ENCODE results near the gene SRCAP. TPM values are rescaled to one million over a fixed set of nuclear protein-coding genes. Genes with fewer than 3 reads are reported as not detected.
A peak's percentile ranks its signal among the peaks of the same experiment; 100 is the strongest.

Gene SRCAP
- total and polyA plus RNA-seq, 2 of the 8 experiments (the other 6 are each of a cell fraction or from before 2014, with no cell fraction given) = 5.5 to 54.3 TPM

GRCh38 chr16:30786936-30787612 lies 88.1 kb downstream of the SRCAP start, which contains the start of gene ZNF629 (continued):
- TF ChIP-seq CHD7 (IDR thresholded peaks at IDR 0.05; ENCODE audit: insufficient replicate concordance, low read length) (no peak), CEBPB (IDR thresholded peaks at IDR 0.05; ENCODE audit: low read depth, low read length) (no peak), EGR1 (IDR thresholded peaks at IDR 0.05; ENCODE audit: borderline replicate concordance, low read depth, low read length) (peak; percentile 71), KDM1A (IDR thresholded peaks at IDR 0.05; ENCODE audit: borderline replicate concordance, low read length) (no peak), SIRT6 (IDR thresholded peaks at IDR 0.05; ENCODE audit: low read length) (no peak), CREB1 (IDR thresholded peaks at IDR 0.05) (no peak; the same call in 1 of the 2 replicates), POLR2AphosphoS5 (IDR thresholded peaks at IDR 0.05; ENCODE audit: low read depth, low read length) (peak; percentile 65; the same call in 1 of the 2 replicates), CHD2 (IDR thresholded peaks at IDR 0.05; ENCODE audit: low read length) (no peak), SIN3A (conservative IDR thresholded peaks at IDR 0.05 in 1 of 2, IDR thresholded peaks at IDR 0.05 in 1 of 2; ENCODE audit: low read depth in 1 of 2, low read length in 2 of 2) (peak; percentile 80 to 81; a peak in 2 of 4 replicates), TCF12 (IDR thresholded peaks at IDR 0.05; ENCODE audit: low read depth, low read length) (no peak), TAF1 (IDR thresholded peaks at IDR 0.05; ENCODE audit: low read depth, low read length) (peak; percentile 96), CBX8 (IDR thresholded peaks at IDR 0.05; ENCODE audit: borderline replicate concordance, low read depth, low read length) (no peak)

Data from H1 (cell line).